ENCODE measurements around the gene NT5C1B.

NT5C1B gene

DNA sequence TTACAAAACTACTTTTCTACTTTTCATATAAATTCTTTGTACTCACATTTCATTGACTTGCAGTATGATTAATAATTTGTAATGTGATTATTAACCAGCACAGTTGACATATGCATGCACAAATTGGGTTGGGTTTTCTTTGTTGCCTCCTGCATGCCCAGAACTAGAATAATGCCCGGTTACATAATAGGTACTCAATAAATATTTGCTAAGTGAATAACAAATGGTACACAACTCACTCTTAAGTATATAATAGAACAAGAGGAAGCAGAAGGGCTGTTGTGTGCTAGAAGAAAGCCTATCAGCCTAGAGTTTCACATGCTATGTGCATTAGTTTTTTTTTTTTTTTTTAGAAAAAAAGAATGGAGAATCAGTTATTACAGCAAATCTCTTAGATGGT is 38.2 kb downstream of the NT5C1B start:
- DNase-seq (ENCODE audit: low read depth), result no peak

DNA sequence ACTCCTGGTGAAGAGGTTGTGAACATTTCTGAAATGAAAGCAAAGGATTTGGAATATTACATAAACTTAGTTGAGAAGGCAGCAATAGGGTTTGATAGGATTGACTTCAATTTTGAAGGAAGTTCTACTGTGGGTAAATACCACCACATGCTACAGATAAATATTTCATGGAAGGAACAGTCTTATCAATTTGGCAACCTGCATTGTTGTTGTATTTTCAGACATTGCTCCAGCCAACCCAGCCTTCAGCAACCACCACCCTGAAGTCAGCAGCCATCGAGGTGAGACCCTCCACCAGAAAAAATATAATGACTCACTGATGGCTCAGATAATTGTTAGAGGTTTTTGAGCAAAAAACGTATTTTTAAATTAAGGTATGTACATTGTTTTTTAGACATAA is 38.9 kb downstream of the NT5C1B start:
- DNase-seq (ENCODE audit: low read depth), result no peak

DNA sequence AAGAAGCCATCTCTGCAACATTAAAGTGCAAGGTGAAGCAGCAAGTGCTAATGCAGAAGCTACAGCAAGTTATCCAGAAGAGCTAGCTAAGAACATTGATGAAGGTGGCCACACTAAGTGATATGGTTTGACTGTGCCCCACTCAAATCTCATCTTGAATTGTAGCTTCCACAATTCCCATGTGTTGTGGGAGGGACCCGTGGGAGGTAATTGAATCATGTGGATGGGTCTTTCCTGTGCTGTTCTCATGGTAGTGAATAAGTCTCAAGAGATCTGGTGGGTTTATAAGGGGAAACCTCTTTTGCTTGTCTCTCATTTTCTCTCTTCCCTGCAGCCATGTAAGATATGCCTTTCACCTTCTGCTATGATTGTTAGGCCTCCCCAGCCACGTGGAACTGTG is 40.3 kb downstream of the NT5C1B start:
- DNase-seq (ENCODE audit: low read depth), result no peak

DNA sequence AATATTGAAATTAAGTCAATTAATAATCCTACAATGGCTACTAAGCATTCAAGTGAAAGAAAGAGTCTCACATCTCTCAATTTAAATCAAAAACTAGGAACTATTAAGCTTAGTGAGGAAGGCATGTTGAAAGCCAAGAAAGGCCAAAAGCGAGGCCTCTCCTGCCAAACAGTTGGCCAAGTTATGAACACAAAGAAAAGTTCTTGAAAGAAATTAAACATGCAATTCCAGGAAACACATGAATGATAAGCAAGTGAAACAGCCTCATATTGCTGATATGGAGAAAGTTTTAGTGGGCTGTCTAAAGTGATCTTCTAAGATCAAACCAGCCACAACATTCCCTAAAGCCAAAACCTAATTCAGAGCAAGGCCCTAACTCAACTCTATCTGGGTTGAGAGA is 40.7 kb downstream of the NT5C1B start:
- DNase-seq (ENCODE audit: low read depth), result no peak

DNA sequence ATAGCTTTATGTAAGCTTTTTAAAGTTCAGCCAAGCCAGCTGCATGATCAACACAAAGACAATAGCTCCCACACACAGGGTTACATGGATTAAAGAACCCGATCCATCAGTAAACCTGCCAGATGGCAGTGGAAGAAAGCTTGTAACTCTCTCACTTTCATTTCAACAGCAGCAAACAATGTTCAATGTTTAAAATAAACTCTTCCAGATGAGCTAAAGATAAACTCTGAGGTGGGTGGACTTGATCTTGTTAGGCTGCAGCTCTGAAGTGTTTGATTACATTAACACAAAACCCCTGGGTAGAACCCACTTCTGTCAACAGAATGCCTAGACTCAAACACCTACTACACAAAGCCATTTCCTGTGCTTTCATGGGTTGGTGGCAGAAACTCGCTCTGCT is 42.8 kb downstream of the NT5C1B start:
- no peak for DNase-seq (ENCODE audit: low read depth)

DNA sequence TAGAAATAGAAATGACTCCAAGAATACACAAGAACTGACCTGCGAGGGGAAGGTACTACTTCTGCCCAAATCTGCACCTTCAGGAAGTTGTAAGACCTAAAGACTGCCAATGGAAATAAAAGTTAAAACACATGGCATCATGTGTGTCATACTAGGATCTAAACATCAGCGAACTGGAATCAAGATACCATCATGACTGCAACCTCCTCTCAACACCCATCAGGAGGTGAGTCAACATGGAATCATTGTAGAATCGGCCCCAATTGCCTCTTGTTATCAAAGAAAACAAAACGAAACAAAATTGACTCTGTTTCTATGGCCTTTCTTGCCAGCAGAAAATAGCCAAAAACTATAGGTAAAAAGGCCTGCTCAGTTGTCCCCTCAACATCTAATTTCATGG is 44.0 kb downstream of the NT5C1B start:
- no peak for DNase-seq (ENCODE audit: low read depth)

DNA sequence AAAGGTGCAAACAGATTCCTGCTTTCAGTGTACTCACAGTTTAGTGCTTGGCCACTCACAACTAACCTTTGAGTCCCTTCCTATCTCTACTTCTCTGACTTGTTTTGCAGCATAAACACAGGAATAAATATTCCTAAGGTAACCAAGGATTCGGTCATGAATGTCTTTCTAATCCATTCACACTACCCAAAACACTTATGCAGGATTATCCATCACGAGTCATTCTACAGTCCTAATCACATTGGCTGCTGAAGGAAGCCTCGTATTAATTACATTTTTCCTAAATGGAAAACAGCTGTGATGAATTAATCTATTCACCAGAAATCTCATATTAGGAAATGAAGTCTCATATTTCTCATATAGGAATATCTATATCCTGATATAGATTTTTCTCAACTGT is 45.2 kb downstream of the NT5C1B start:
- DNase-seq (ENCODE audit: low read depth), result no peak

DNA sequence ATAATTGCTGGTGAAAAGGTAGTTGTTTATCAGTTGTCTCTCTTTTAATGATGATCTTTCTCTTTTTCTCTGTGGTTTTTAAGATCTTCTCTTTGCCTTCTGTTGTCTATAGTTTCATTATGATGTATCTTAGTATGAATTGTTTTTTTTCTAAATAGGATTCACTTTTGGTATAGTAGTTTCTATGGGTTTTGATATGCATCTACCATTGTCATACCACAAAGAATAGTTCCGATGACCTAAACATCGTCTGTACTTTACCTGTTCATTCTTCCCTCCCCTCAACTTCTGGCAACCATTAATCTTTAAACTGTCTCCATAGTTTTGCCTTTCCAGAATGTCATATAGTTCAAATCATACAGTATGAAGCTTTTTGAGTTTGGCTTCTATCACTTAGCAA is 48.5 kb downstream of the NT5C1B start:
- DNase-seq (ENCODE audit: low read depth), result no peak

DNA sequence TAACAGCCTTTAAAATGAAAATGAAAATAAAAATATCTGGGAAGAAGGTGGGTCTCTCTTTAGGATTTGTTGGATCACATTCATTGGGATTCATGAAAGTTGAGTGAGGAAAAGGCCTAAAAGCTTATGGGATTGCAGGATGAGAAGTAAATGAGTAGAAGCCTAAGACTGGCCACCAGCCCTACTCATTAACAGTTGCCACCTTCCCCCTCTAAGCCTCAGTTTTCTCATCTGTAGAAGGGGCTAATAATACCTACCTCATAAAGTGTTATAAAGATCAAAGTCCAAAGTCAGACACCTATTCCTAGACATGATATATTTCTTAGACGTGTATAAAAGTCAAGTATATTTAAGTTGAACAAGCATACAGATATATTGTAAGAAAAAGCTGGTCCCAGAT is 52.7 kb downstream of the NT5C1B start:
- no peak for DNase-seq (ENCODE audit: low read depth)

DNA sequence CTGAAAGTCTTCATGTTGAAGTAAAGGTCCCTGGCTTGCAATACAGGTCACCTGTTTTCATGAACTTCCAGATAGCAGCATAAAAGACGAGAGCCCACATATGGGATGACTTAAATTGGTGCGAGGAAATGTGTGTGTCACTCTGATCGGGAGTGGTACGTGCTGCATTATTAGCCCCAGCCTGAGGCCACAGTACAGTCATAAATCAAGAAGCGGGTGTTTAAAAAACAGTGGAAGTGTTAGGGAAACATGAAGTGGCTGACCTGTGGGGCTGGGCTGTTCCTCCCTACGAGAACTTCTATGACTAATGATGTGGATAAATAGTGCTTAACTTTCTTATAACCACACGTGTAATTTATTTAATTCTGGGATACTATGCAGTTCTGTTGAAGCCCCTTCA is 53.3 kb downstream of the NT5C1B start:
- no peak for DNase-seq (ENCODE audit: low read depth)

DNA sequence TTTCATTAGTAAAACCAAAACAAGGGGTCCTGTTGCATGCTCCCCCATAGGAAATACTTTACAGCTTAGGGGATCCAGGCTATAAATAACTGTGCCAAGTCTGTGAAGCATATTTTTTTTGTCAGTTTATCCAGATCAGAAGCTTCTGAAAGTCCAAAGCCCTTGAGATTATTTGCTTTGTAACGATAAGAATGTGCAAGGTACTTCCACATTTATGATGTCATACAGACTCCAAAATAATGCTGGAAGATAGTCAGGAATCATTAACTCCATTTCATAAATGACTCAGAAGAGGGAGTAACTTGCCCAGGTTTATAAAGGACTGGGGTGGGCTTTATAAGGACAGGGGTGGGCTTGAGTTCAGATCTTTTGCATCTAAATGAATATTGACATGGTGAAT is 58.2 kb downstream of the NT5C1B start:
- DNase-seq (ENCODE audit: low read depth), result no peak

DNA sequence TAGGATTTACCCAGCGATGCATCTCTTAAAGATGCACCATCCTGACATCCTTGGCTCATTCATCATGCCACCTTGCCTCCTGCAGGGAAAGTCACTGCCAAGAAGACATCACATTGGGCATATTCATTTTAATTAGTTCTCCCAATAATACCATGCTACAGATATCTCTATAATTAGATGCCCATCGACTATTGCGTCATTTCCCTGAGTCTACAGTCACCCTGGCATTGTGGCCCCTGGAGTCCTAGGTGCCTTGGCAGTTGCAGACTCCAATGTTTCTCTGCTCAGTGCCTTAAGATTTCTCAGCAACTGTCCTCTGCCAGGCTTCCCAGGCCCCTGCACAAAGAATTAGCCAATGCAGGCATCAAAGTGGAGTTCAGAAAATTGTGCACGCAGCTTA is 61.5 kb downstream of the NT5C1B start:
- DNase-seq (ENCODE audit: low read depth), result no peak

DNA sequence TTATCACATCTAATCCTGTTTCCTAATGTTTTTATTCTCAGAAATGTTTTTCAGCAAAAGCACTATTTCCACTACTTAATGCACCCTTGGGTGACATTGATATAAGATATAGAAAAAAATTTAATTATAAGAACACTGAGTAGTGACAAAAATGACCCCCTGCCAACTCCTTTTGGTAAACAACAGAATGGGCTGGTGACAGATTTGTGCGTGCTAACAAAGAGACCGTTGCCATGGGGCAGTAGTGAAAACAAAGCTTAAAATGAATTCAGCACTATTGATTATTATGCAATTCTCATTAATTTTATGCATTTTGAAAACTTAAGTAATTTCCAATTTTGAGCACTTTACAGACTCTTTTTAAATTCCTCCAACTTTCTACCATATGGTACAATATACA is 62.0 kb downstream of the NT5C1B start:
- DNase-seq (ENCODE audit: low read depth), result no peak

DNA sequence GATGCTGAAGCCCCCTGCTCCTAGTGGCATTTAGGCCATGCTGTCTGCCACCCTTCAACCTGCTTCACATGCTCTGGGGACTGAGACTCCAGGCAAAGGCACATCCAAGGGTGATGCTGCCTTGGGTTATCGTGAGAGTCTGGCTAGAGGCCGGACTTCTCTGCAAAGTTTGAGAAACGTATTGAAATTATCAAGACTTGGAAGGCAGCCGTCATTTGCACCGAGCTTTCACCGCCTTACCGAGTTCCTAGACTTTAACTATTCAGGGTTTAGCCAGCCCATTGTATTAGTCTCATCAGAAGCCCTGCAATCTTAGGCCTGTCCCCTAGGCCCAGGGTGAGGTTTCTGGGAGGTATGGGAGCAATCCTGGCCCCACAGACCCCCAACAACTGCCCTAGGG is 62.9 kb downstream of the NT5C1B start:
- no peak for DNase-seq (ENCODE audit: low read depth)

DNA sequence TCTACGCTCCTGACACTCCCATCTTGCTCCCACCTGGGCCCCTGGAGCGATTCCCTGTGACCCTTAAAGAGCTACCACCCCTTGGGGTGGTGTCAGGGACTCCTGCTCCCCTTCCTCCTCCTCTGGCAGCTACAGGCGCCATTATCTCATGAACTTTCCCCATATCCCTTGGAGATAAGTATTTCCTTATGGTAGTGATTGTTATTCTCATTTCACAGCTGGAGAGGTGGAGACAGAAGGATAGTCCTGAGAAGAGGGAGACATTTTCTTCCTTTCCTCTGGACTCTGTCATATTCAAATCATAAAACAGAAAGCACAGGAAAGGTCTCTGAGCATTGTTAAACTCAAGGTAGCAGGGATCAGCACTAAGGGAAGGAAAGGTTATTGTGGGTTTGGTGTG is 63.5 kb downstream of the NT5C1B start:
- DNase-seq (ENCODE audit: low read depth), result no peak

DNA sequence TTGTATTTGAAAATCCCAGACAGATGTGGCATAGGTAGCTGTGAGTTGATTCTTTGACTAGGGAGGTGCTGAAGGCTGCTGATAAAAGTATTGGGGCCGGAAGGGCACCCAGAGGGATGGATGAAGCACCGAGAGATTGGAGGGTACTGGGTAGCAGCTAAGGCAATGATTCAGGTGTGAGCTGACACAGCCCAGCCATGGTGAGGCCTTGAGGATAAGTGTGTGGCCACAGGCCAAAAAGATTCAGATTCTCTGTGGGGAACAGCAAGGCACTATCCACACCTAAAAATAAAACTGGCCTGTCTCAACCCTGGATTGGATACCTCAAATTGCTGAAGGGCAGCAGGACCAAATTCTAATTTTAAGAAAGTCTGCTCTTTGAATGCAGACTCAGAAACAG is 64.1 kb downstream of the NT5C1B start:
- no peak for DNase-seq (ENCODE audit: low read depth)

DNA sequence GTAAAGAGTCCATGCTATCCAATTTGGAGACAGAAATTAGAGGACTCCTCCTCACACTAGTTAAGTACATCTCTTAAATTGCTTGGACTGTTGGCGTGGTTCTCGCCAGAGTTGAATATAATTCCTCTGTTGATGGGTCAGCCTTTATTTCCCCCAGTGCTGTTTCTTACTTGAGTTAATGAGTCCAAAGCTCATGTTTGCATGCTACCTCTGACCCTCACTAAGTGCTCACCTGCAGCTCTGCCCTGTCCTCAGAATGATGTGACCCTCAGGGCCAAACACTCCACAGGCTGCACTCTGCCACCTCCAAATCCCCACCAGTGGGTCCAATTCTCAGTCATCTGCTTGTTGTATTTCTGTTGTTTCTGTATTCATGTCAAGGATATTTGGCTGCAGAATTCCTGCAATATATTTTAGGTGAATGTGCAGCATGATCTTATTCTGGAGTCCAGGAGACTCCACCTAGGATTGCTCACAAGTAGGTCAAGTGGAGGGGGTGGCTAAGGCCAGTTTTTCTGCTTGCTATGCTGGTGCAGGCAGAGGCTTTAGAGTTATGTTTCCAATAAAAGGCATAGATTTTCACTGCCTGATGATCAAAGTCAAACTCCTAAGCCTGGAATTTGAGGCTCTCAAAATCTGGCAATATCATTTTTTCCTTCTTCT is 66.8 kb downstream of the NT5C1B start:
- DNase-seq (ENCODE audit: low read depth), result no peak

DNA sequence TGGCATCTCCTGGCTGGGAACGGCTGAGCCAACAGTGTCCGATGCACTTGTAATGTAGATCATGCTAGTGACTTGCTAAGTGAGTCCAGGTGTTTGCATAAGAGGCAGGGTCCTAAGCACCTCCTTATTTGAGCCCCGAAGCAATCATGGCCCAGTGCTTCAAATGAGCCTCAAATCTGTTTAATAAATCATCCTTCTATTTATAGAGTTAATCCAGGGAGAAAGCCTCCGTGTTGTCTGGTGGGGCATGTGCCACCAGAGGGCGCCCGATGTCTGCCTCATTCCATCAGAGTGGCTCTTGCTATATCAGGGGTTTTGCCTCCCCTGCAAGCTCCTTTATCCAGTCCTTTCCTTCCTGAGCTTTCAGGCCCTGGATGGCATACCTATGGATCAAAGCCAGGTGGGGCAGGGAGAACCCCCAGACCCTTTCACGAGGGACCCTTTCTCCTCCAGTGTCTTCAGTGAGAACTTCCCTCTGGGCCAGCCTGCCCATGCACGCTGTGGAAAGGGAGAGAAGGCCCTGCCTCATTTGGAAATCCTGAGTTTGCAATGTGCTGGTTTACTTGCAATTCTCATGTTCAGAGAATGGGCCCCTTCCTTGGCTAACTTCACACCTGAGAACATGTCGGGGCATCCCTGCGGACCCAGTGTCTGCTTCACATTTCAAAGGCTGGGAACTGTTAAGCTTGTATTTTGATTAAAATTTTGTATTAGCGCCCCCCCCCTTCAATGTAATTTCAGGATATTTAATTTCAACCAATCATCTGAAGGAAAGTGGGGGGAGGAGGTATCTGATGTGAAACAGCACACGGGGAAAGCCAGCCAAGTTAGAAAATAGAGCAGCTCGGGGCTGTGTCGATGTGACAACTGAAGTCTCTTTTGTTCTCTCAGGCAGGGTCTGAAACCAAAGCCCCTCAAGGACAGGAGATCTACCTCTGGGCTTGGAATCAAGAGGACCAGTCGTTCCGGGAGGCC is 68.6 kb downstream of the NT5C1B start:
- peak; percentile 30 for DNase-seq (ENCODE audit: low read depth)

DNA sequence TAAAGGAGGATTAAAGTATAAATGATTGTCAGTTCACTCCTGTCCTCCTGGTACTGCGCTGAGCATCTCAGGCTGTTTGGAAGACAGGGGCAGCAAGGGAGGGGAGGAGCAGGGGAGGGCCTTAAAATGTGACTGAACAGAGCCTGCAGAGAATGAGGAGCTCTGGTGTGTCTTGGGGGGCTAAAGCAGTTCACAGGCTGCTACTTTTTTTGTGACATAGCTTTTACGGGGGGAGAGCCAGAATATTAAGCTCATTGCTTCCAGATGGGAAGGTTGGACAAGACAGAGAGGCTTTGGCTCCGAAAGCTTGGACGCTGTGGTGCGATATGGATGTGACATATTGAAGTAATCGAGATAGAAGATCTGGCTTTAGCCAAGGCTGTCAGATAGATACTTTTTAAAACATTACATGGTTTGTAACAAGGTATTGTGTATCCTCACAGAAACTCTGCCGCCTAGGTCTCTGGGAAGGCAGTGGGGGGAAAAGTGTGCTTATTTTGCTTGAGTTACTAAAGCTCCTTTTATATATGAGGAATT is 69.4 kb downstream of the NT5C1B start:
- no peak for DNase-seq (ENCODE audit: low read depth)

DNA sequence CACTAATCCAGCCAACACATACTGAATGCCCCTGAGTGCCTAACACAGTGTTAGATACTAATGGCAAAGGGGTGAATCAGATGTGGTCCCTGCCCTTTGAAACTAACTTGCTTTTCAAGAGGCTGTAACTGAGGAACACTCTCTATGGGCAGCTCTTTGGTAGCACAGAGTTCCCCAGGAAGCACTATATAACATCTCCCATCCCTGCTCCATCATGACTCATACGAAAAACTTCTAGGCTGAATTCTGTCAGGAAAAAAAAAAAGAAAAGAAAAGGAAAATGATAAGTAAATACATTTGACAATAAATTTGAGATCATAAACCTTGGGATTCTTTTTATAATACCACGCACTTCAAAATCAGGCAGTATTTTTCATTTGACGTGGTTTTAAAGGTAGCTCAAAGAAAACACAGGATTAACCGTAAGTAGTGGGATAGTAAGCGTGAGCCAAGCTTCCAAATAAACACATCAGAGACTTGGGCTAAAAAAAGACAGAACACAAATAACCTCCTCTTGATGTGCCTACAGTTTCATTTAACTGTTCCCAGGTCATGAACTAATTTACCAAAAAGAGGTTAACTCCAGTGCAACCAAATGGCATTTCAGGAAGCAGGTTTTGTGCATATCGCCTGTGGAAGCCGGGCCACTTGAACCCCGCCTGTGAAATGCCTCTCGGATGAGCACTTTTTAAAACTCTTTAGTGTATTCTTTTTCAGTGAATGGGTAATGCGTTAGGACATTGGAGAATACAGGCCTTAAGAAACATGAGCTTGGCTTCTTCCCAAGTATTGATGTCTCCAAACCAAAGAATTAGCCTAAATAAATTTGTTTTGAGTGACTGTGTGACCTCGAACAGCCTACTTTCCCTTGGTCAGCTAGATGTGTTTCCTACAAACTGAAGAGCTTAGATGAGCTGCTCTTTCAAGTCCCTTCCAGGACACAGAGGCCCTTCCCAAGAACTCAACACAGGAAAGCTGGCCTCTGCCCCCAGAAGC is 71.0 kb downstream of the NT5C1B start:
- DNase-seq (ENCODE audit: low read depth), result no peak

DNA sequence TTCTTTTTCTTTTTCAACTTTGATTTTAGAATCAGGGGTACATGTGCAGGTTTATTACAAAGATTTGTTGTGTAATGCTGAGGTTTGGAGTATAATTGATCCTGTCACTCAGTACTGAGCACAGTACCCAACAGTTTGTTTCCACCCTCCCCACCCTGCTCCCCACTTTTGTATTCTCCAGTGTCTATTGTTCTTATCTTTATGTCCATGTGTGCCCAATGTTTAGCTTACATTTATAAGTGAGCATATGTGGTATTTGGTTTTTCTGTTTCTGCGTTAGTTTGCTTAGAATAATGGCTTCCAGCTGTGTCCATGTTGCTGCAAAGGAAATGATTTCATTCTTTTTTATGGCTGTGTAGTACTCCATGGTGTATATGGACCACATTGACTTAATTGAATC is 72.0 kb downstream of the NT5C1B start:
- no peak for DNase-seq (ENCODE audit: low read depth)

DNA sequence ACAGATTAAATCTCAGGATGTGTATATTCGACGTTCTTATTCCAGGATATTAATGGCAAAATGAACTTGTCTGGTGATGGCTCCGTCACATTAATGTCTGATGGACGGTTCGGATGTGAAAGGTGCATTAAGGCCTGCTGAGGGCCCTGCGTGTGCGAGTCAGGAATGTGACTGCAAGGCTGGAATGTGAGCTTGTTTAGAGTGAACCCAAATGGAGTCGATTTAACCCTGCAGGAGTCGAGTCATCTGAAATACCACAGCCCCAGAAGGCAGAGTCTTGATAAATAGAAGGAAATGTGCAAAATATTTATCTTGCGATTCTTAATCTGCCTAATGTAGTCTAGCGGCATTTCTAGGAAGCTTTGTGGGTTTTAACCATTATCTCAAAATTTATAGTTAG is 73.3 kb downstream of the NT5C1B start:
- DNase-seq (ENCODE audit: low read depth), result no peak

All from CMK (cell line).